ENCODE measurements around the gene CELF5.

The CELF5 gene

DNA sequence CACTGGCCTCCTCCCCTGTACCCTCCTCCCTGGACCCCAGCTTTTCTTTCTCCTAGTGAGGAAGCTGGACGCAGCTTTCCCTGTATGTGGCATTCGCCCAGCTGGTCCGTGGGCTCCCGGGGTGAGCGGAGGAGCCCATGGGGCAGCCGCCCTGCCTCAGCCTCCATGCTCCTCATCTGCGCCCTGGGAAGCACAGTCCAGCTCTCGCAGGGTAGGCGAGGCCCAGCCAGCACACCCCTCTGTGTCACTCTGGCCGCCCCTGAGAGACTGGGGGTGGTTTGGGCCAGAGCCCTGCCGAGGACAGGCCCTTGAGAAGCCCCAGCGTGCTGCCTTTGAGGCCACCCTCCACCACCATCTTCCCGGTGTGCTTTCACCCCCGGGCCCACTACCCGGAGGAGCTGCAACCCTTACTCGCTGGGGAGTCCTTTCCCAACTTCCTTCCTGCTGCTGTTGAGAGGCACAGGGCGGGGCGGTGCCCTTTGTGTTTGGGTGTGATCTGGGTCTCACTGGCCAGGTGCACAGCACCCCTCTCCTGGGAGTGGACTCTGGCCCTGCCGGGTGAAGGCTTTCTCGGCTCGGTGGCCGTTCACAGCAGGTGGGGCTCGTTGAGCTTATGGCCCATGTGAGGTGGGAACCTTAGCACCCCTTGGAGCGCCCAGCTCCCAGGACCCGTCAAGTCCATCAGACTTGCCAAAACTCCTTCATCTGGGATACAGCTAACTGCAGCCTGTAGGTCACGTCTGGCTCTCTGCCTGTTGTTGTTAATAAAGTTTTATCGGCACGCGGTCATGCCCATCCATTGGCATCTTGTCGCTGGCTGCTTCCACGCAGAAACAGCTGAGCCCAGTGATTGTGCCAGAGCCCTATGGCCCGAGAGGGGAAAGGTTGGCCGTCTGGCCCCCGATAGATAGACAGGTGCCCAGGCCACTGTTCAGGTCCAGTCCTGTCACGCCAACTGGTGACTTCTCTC, 35.5 kb upstream of the CELF5 start:
- Histone ChIP-seq H3K36me3 (replicated peaks in 1 of 2; ENCODE audit: control insufficient read depth in 2 of 2, insufficient read depth in 2 of 2, low read length in 2 of 2) (peaks cover 8 to 19% of the 10 kb centered on the region in 2 donors), H3K4me1 (ENCODE audit: control insufficient read depth in 2 of 2, insufficient read depth in 1 of 2, low read depth in 1 of 2, low read length in 2 of 2) (peaks cover 6 to 12% of the 10 kb centered on the region in 2 donors), H2BK120ac (ENCODE audit: low read depth, low read length) (no peak overlapping the region), H3K9me3 (replicated peaks in 1 of 2; ENCODE audit: control insufficient read depth in 2 of 2, insufficient read depth in 1 of 2, low read depth in 1 of 2, low read length in 2 of 2) (no peaks in the 10 kb centered on the region), H2BK15ac (ENCODE audit: low read length) (no peak overlapping the region), H4K91ac (ENCODE audit: low read depth, low read length, poor library complexity) (no peak overlapping the region), H3K27ac (replicated peaks; ENCODE audit: low read length) (no peak overlapping the region), H2BK5ac (ENCODE audit: low read length) (no peak overlapping the region), H3K23ac (ENCODE audit: low read depth, low read length, poor library complexity) (no peak overlapping the region), H3K18ac (ENCODE audit: low read length) (no peak overlapping the region), H3K9ac (ENCODE audit: low read depth, low read length, poor library complexity) (no peak overlapping the region), H3K27me3 (ENCODE audit: control insufficient read depth in 3 of 3, insufficient read depth in 3 of 3, low read depth in 1 of 3, low read length in 3 of 3) (no peaks in the 10 kb centered on the region), H2AK5ac (ENCODE audit: low read depth, low read length) (no peak overlapping the region), H3K4me2 (ENCODE audit: insufficient read depth, low read length, poor library complexity, severe bottlenecking) (no peak overlapping the region), H2AFZ (ENCODE audit: low read length) (no peak overlapping the region), H2BK12ac (ENCODE audit: low read length) (no peak overlapping the region), H3K79me1 (ENCODE audit: low read depth, low read length) (peaks cover 47% of the 10 kb centered on the region), H4K8ac (ENCODE audit: low read depth, low read length) (no peak overlapping the region), H3K4me3 (ENCODE audit: low read length in 2 of 2) (no peak overlapping the region), H3K4ac (ENCODE audit: low read length) (no peak overlapping the region), H3K14ac (ENCODE audit: low read length) (no peak overlapping the region)
- no peak for DNase-seq (ENCODE audit: low spot score)
- no CpG with 5 or more reads among the region's 35 CpGs for WGBS, 2 donors (ENCODE audit: extremely low coverage in 2 of 2, insufficient read length in 2 of 2, insufficient replicate concordance in 1 of 2)

DNA sequence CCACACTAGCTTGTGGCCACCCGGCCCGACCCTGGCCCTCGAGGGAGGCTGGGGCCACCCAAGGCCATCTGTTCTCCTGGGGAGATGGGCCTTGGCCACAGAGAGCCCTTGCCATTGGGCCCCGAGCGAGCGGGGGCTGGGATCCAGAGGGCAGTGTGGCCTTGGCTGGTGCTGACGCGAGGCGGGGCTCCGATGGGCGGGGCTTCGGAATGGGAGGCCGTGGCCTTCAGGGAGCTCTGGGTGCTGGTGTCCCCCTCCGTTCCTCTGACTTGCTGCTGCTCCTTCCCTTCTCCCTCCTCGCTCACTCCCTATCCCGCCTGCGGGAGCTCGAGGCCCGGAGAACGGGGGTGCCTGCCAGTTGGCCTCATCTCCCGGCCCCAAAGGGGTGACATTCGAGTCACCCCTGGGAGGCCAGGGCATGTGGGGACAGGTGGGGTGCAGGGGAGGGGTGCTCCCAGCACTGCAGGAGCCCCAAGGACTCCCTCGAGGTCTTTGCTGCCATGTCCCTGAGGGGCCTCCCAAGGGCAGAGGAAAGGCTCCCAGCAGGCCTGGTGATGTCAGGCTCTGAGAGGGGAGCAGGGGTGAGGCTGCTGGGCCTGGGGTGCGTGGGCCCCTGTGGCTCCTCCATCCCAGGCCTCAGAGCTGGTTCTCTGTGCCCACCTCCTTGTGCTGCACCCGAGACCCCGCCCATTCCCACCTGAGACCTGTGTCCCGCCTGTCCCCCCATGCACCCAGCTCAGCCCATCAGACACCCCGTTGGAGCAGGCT, 34.6 kb upstream of the CELF5 start:
- DNase-seq (ENCODE audit: low spot score), result no peak
- H2AFZ ChIP-seq (ENCODE audit: low read length), result no peak overlapping the region
- WGBS, 2 donors (ENCODE audit: extremely low coverage in 2 of 2, insufficient read length in 2 of 2, insufficient replicate concordance in 1 of 2), result no CpG with 5 or more reads among the region's 28 CpGs

DNA sequence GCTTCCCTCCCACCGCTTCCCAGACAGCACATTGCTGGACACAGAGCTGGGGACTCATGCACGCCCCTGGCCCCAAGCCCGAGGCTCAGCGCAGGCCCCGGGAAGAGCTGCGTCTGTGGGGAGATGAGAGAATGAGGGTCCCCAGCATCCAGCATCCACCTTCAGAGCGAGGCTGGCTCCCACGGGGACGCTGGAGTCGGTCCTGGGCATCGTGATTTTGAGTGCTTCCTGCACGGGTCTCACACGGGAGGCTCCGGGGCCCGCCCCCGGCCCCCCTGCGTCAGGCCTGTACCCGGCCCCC, 34.0 kb upstream of the CELF5 start:
- Histone ChIP-seq H3K27ac (replicated peaks; ENCODE audit: low read length) (no peak overlapping the region), H3K4me1 (ENCODE audit: control insufficient read depth in 2 of 2, insufficient read depth in 1 of 2, low read depth in 1 of 2, low read length in 2 of 2) (peaks cover 6 to 10% of the 10 kb centered on the region in 2 donors), H3K23ac (ENCODE audit: low read depth, low read length, poor library complexity) (no peak overlapping the region), H2AK5ac (ENCODE audit: low read depth, low read length) (no peak overlapping the region), H3K9me3 (replicated peaks in 1 of 2; ENCODE audit: control insufficient read depth in 2 of 2, insufficient read depth in 1 of 2, low read depth in 1 of 2, low read length in 2 of 2) (no peaks in the 10 kb centered on the region), H3K36me3 (replicated peaks in 1 of 2; ENCODE audit: control insufficient read depth in 2 of 2, insufficient read depth in 2 of 2, low read length in 2 of 2) (peaks cover 8 to 28% of the 10 kb centered on the region in 2 donors), H3K4ac (ENCODE audit: low read length) (no peak overlapping the region), H4K8ac (ENCODE audit: low read depth, low read length) (no peak overlapping the region), H2BK12ac (ENCODE audit: low read length) (no peak overlapping the region), H3K4me3 (ENCODE audit: low read length in 2 of 2) (no peak overlapping the region), H2BK5ac (ENCODE audit: low read length) (no peak overlapping the region), H3K18ac (ENCODE audit: low read length) (no peak overlapping the region), H3K4me2 (ENCODE audit: insufficient read depth, low read length, poor library complexity, severe bottlenecking) (no peak overlapping the region), H3K79me1 (ENCODE audit: low read depth, low read length) (peaks cover 49% of the 10 kb centered on the region), H3K27me3 (ENCODE audit: control insufficient read depth in 3 of 3, insufficient read depth in 3 of 3, low read depth in 1 of 3, low read length in 3 of 3) (no peaks in the 10 kb centered on the region), H2BK120ac (ENCODE audit: low read depth, low read length) (no peak overlapping the region), H2BK15ac (ENCODE audit: low read length) (no peak overlapping the region), H3K9ac (ENCODE audit: low read depth, low read length, poor library complexity) (no peak overlapping the region), H3K14ac (ENCODE audit: low read length) (peak overlapping the region; percentile 89), H2AFZ (ENCODE audit: low read length) (no peak overlapping the region), H4K91ac (ENCODE audit: low read depth, low read length, poor library complexity) (no peak overlapping the region)
- DNase-seq (ENCODE audit: low spot score), result no peak
- no CpG with 5 or more reads among the region's 18 CpGs for WGBS, 2 donors (ENCODE audit: extremely low coverage in 2 of 2, insufficient read length in 2 of 2, insufficient replicate concordance in 1 of 2)

More for the DNA sequence above, 34.6 kb upstream of the CELF5 start:
- H3K4me3 ChIP-seq (ENCODE audit: low read length in 2 of 2), result no peak overlapping the region
- no peak overlapping the region for H3K23ac ChIP-seq (ENCODE audit: low read depth, low read length, poor library complexity)
- H2BK12ac ChIP-seq (ENCODE audit: low read length), result peak overlapping the region; percentile 58
- no peak overlapping the region for H2BK120ac ChIP-seq (ENCODE audit: low read depth, low read length)
- H3K27ac ChIP-seq (replicated peaks; ENCODE audit: low read length), result no peak overlapping the region
- no peak overlapping the region for H3K4ac ChIP-seq (ENCODE audit: low read length)
- H3K9me3 ChIP-seq (replicated peaks in 1 of 2; ENCODE audit: control insufficient read depth in 2 of 2, insufficient read depth in 1 of 2, low read depth in 1 of 2, low read length in 2 of 2), result no peaks in the 10 kb centered on the region
- peak overlapping the region; percentile 28 for H3K18ac ChIP-seq (ENCODE audit: low read length)
- no peak overlapping the region for H3K9ac ChIP-seq (ENCODE audit: low read depth, low read length, poor library complexity)
- H3K27me3 ChIP-seq (ENCODE audit: control insufficient read depth in 3 of 3, insufficient read depth in 3 of 3, low read depth in 1 of 3, low read length in 3 of 3), result no peaks in the 10 kb centered on the region
- H3K4me2 ChIP-seq (ENCODE audit: insufficient read depth, low read length, poor library complexity, severe bottlenecking), result no peak overlapping the region
- H2BK15ac ChIP-seq (ENCODE audit: low read length), result no peak overlapping the region
- H4K91ac ChIP-seq (ENCODE audit: low read depth, low read length, poor library complexity), result no peak overlapping the region
- H3K14ac ChIP-seq (ENCODE audit: low read length), result peak overlapping the region; percentile 89
- H2AK5ac ChIP-seq (ENCODE audit: low read depth, low read length), result no peak overlapping the region
- H3K79me1 ChIP-seq (ENCODE audit: low read depth, low read length), result peaks cover 49% of the 10 kb centered on the region
- H3K4me1 ChIP-seq (ENCODE audit: control insufficient read depth in 2 of 2, insufficient read depth in 1 of 2, low read depth in 1 of 2, low read length in 2 of 2), result peaks cover 6 to 11% of the 10 kb centered on the region in 2 donors
- H4K8ac ChIP-seq (ENCODE audit: low read depth, low read length), result no peak overlapping the region
- H2BK5ac ChIP-seq (ENCODE audit: low read length), result peak overlapping the region; percentile 24
- peaks cover 8 to 28% of the 10 kb centered on the region in 2 donors for H3K36me3 ChIP-seq (replicated peaks in 1 of 2; ENCODE audit: control insufficient read depth in 2 of 2, insufficient read depth in 2 of 2, low read length in 2 of 2)
